ENCODE data around the gene PLS1. TPM values are rescaled to one million over a fixed set of nuclear protein-coding genes. Genes with fewer than 3 reads are reported as not detected.

The PLS1 gene
- total RNA-seq, 1 experiment from 2014 or later, result 36.1 TPM

DNA sequence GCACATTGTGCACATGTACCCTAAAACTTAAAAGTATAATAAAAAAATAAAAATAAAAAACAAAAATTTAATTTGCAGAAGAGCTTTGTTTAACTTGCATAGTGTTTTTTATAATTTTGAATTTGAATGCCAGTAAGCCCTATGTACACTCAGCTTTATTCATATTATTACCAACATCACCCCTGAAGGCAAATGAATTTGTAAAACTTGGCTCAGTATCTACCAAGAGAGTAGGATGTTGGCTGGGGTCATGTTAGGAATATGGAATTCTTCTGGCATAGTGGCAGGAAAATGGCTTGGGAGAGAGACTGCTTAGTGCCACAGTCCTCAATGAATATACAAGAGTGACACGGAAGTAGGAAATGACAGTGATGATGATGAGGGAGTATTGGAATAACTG, 158.3 kb downstream of the PLS1 start:
- Histone ChIP-seq H3K27me3 (ENCODE audit: control insufficient read depth, insufficient read depth, low read length) (no peaks in the 10 kb centered on the region), H3K4me3 (ENCODE audit: low read depth in 2 of 2, low read length in 2 of 2) (no peak overlapping the region), H3K4me1 (ENCODE audit: control insufficient read depth, insufficient read depth, low read length) (no peaks in the 10 kb centered on the region), H3K9me3 (ENCODE audit: control insufficient read depth, insufficient read depth, low read depth, low read length) (no peaks in the 10 kb centered on the region), H3K36me3 (ENCODE audit: control insufficient read depth, insufficient read depth, low read length) (no peaks in the 10 kb centered on the region), H3K27ac (ENCODE audit: low read length) (no peak overlapping the region)
- ChIA-PET POLR2A (no interaction called here), CTCF (no interaction called here)
- intact Hi-C loops (cut with micrococcal nuclease; ENCODE audit: unreplicated experiment), result no loop called here
- ATAC-seq (no peak), DNase-seq (ENCODE audit: low read depth, low spot score) (no peak)
- TF ChIP-seq, protein P1, sequence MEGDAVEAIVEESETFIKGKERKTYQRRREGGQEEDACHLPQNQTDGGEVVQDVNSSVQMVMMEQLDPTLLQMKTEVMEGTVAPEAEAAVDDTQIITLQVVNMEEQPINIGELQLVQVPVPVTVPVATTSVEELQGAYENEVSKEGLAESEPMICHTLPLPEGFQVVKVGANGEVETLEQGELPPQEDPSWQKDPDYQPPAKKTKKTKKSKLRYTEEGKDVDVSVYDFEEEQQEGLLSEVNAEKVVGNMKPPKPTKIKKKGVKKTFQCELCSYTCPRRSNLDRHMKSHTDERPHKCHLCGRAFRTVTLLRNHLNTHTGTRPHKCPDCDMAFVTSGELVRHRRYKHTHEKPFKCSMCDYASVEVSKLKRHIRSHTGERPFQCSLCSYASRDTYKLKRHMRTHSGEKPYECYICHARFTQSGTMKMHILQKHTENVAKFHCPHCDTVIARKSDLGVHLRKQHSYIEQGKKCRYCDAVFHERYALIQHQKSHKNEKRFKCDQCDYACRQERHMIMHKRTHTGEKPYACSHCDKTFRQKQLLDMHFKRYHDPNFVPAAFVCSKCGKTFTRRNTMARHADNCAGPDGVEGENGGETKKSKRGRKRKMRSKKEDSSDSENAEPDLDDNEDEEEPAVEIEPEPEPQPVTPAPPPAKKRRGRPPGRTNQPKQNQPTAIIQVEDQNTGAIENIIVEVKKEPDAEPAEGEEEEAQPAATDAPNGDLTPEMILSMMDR (IDR thresholded peaks at IDR 0.05), result no peak
- TF ChIP-seq SIN3A (IDR thresholded peaks at IDR 0.05; ENCODE audit: borderline replicate concordance, insufficient read depth, low read depth, low read length) (no peak), POLR2AphosphoS5 (IDR thresholded peaks at IDR 0.05; ENCODE audit: low read depth, low read length) (no peak), TCF7L2 (IDR thresholded peaks at IDR 0.05; ENCODE audit: low read depth, low read length) (no peak)
- TF ChIP-seq, protein P2, sequence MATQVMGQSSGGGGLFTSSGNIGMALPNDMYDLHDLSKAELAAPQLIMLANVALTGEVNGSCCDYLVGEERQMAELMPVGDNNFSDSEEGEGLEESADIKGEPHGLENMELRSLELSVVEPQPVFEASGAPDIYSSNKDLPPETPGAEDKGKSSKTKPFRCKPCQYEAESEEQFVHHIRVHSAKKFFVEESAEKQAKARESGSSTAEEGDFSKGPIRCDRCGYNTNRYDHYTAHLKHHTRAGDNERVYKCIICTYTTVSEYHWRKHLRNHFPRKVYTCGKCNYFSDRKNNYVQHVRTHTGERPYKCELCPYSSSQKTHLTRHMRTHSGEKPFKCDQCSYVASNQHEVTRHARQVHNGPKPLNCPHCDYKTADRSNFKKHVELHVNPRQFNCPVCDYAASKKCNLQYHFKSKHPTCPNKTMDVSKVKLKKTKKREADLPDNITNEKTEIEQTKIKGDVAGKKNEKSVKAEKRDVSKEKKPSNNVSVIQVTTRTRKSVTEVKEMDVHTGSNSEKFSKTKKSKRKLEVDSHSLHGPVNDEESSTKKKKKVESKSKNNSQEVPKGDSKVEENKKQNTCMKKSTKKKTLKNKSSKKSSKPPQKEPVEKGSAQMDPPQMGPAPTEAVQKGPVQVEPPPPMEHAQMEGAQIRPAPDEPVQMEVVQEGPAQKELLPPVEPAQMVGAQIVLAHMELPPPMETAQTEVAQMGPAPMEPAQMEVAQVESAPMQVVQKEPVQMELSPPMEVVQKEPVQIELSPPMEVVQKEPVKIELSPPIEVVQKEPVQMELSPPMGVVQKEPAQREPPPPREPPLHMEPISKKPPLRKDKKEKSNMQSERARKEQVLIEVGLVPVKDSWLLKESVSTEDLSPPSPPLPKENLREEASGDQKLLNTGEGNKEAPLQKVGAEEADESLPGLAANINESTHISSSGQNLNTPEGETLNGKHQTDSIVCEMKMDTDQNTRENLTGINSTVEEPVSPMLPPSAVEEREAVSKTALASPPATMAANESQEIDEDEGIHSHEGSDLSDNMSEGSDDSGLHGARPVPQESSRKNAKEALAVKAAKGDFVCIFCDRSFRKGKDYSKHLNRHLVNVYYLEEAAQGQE (IDR thresholded peaks at IDR 0.05; ENCODE audit: insufficient read depth in 1 of 2, low read depth in 2 of 2, low read length in 1 of 2), result no peak
- BruUV-seq (replicated peaks), result no TSS peak
- in situ Hi-C loops (cut with HindIII; ENCODE audit: low pct_unique_long_range_greater_than_20kb, low sequenced_read_pairs), result no loop called here

Other genes starting within 250 kb of the PLS1 start
- 29.9 TPM for gene XRN1, start 148.4 kb upstream of the PLS1 start, total RNA-seq (2021; ENCODE audit: unreplicated experiment)
- gene ATR, start 17.7 kb upstream of the PLS1 start, total RNA-seq (2021; ENCODE audit: unreplicated experiment), result 38.6 TPM
- 29.6 TPM for gene TRPC1, start 127.6 kb downstream of the PLS1 start, total RNA-seq (2021; ENCODE audit: unreplicated experiment)